ENCODE results near the gene SPRR5.
A peak's percentile ranks its signal among the peaks of the same experiment; 100 is the strongest.

Gene SPRR5

DNA sequence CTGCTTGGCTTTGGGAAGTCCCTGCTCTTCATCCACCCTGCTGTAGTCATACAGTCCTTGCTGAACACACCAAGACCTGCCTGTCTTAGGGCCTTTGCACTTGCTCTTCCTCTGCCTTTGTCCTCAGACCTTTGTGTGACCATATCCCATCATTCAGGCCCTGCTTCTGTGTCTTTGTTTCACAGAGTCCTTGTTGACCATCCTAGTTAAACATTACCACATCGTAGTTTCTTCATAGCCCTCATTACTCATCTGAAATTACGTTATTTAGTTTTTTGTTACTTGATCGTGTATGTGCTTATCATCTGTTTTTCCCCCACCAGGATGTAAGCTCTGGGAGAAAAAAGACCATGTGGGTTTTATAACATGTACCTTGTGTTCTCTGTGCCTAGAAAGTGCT is 18.3 kb upstream of the SPRR5 start:
- no peak for ATAC-seq
- no peak overlapping the region for H3K4me3 Mint-ChIP-seq
- peaks cover 14% of the 10 kb centered on the region for H3K27me3 Mint-ChIP-seq
- no peaks in the 10 kb centered on the region for H3K4me1 Mint-ChIP-seq
- no peaks in the 10 kb centered on the region for H3K36me3 Mint-ChIP-seq
- peaks cover 3% of the 10 kb centered on the region for H3K9me3 Mint-ChIP-seq
- H3K27ac Mint-ChIP-seq = no peak overlapping the region

DNA sequence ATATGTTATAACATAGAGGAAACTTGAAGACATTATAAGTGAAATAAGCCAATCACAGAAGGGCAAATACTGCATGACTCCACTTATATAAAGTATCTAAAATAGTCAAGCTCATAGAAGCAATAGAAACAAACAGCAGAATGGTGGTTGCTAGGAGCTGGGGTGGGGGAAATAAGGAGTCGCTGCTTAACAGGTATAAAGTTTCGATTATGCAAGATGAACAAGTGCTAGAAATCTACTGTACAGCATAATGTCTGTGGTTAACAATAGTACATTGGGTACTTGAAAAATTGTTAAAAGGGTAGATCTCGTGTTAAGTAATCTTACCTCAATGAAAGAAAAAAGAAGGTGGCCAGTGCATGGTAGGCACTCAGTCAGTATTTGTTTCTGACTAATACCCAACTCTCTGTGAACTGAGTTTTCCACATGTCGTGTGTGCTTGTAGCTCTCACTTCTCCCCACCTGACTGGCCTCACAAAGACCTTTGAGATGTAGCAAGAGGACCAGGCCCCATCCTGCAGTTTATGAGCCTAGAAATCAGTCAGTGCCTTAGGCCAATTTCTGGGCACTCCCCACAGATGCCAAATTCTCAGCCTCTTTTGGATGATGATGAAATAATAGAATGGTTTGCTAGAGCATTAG is 14.7 kb upstream of the SPRR5 start:
- Mint-ChIP-seq H3K36me3 (no peaks in the 10 kb centered on the region), H3K9me3 (peaks cover 3% of the 10 kb centered on the region), H3K4me3 (no peak overlapping the region), H3K27ac (no peak overlapping the region), H3K27me3 (no peaks in the 10 kb centered on the region), H3K4me1 (no peaks in the 10 kb centered on the region)
- no peak for ATAC-seq

DNA sequence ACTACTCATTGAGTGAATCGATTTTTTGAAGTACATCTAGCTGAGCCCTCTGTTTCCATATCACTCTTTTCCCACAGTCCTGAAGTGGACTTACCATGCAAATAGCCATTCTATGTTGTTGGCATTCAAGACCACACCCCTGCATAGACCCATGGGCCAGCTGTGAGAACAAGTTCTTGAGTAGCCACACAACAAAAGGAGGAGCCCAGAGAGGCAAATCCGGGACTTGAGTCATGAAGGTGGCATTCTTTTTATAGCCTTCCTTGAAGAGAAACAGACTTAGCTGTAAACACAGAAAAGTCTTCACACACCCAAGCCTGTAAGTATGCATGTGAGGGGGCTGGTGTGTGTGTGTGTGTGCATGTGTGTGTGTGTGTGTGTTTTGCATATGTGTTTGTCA is 13.8 kb upstream of the SPRR5 start:
- no peak for ATAC-seq
- Mint-ChIP-seq H3K36me3 (no peaks in the 10 kb centered on the region), H3K4me3 (no peak overlapping the region), H3K27me3 (no peaks in the 10 kb centered on the region), H3K4me1 (no peaks in the 10 kb centered on the region), H3K27ac (no peak overlapping the region), H3K9me3 (peaks cover 3% of the 10 kb centered on the region)

DNA sequence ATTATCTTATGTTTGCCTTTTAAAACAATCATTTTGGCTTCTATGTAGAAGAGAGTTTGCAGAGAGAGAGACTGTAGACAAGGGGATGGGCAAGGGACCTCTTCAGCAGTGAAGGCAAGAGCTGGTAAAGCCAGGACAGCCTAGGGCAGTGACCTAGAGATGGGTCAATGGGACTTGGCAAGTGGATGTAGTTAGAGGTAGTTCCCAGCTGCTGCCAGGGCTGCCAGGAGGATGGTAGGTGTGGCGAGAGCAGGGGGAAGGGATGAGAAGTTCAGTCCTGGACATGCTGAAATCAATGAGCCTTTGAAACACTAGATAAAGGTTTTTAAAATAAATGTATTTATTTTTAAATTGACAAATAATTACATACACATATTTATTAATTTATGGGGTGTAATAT is 6.4 kb upstream of the SPRR5 start:
- ATAC-seq = no peak
- H3K27ac Mint-ChIP-seq = no peak overlapping the region
- no peak overlapping the region for H3K4me3 Mint-ChIP-seq
- no peaks in the 10 kb centered on the region for H3K36me3 Mint-ChIP-seq
- H3K27me3 Mint-ChIP-seq = peaks cover 12% of the 10 kb centered on the region
- no peaks in the 10 kb centered on the region for H3K4me1 Mint-ChIP-seq
- no peaks in the 10 kb centered on the region for H3K9me3 Mint-ChIP-seq

DNA sequence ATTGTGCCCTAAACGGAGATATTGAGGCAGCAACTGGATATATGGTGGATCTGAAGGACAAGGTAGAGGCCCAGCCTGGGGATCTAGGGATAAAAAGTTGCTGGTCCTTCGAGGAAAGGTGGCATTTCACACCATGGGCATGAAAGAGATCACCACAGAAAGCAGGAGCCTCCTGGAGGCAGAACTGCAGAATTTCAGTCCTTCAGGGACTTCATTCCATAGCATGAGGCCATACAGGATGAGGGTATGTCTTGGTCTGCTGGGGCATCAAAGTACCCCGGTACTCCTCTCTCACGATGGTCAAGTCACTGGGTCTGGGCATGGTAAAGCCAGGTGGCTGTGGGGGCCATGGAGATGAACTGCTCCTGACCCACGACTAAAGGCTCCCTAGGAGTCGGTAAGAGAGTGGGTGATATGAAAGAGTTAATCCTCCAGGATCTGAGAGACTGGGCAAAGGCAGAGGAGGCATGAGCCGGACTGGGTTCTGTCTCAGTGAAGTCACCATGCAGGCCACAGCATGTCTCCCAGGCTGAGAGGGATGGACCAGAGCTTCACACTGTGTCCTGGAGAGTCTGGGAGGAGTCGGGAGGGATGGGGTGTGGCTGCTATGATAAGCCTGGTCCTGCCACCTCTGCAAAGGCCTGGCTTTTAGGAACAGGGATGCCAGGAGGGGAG is 5.8 kb upstream of the SPRR5 start:
- H3K27me3 Mint-ChIP-seq = peaks cover 12% of the 10 kb centered on the region
- ATAC-seq = no peak
- no peaks in the 10 kb centered on the region for H3K9me3 Mint-ChIP-seq
- H3K27ac Mint-ChIP-seq = no peak overlapping the region
- no peak overlapping the region for H3K4me3 Mint-ChIP-seq
- H3K36me3 Mint-ChIP-seq = no peaks in the 10 kb centered on the region
- no peaks in the 10 kb centered on the region for H3K4me1 Mint-ChIP-seq

DNA sequence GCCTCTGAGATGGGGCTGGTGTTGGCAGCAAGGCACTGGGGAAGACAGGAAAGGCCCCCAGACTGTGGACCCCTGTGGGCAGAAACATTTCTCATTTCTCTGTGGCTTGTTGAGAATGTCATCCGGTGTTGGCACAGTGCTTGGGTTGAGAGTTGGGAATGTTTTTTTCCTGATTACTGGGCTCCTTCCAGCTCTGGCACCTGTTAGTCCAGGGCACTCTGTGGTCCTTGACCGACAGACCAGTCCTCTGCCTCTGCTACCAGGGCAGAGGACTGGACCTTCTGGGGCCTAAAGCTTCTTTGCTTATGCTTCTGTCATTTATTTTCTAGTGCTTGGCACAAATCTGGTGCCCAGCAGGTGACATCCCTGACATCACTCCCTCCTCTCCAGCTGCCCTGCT is 4.8 kb upstream of the SPRR5 start:
- ATAC-seq = peak; percentile 36
- H3K4me3 Mint-ChIP-seq = no peak overlapping the region
- no peak overlapping the region for H3K27ac Mint-ChIP-seq
- H3K9me3 Mint-ChIP-seq = no peaks in the 10 kb centered on the region
- no peaks in the 10 kb centered on the region for H3K4me1 Mint-ChIP-seq
- H3K27me3 Mint-ChIP-seq = peaks cover 12% of the 10 kb centered on the region
- no peaks in the 10 kb centered on the region for H3K36me3 Mint-ChIP-seq

DNA sequence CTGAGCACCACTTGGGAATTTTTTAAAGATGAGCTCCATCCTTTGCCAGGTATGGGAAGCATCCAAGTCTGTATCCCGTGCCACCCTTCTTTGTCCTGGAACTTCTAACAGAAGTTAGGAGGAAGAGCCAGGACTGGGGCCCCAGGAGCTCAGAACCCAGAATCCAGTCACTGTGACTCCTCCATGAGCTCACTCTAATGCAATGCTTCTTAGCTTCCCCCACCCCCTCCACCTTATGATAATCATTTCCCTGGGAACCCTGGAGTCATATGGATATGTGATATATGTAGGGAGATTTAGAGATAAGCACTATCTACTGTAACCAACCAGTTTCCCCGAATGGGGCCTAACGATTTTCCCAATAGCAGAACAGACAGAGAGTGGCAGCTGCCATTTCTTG is 758 bp upstream of the SPRR5 start:
- no peak for ATAC-seq

DNA sequence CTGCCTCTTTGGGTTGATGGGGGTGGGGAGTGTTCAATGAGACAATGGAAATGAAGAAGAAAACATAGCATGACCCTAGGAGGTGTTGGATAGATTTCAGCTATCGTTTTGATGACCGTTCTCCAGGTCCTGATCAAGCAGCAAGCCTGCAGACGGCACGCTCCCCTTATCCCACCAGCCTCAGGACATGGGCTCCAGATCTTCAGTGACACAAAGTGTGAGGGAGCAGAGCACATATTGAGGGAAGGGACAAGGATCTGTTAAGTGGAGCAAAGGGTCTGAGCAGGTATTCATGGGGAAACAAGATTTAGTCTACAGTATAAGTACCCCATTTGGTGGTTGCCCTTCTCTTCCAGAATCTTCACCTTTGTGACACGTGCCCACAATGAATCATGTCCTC is 4.7 kb downstream of the SPRR5 start:
- no peak overlapping the region for H3K4me3 Mint-ChIP-seq
- H3K27ac Mint-ChIP-seq = no peak overlapping the region
- ATAC-seq = no peak
- no peaks in the 10 kb centered on the region for H3K4me1 Mint-ChIP-seq
- H3K9me3 Mint-ChIP-seq = no peaks in the 10 kb centered on the region
- no peaks in the 10 kb centered on the region for H3K36me3 Mint-ChIP-seq
- H3K27me3 Mint-ChIP-seq = no peaks in the 10 kb centered on the region

More for the DNA sequence above, 758 bp upstream of the SPRR5 start:
- Mint-ChIP-seq H3K27ac (no peak overlapping the region), H3K4me1 (no peaks in the 10 kb centered on the region), H3K4me3 (no peak overlapping the region), H3K9me3 (no peaks in the 10 kb centered on the region), H3K27me3 (no peaks in the 10 kb centered on the region), H3K36me3 (no peaks in the 10 kb centered on the region)

DNA sequence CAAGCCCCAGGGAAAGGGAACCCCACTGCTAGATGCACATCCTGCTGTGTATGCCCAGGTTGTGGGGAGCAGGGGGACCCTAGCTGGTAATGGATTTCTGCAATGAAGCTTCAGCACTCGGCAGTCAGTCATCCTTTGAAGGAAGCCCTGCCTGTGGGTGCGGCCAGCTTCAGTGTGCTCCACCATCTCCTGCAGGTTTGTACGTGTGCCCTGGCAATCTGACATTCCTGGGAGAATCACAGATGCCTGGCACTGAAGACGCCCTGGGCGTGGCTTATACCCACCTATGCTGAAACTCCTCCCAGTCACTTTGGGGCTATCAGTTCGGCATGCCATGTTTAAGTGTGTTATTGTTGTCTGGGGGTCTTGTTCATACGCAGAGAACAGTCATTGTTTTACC is 6.8 kb downstream of the SPRR5 start:
- Mint-ChIP-seq H3K36me3 (no peaks in the 10 kb centered on the region), H3K27ac (no peak overlapping the region), H3K4me3 (no peak overlapping the region), H3K4me1 (no peaks in the 10 kb centered on the region), H3K9me3 (no peaks in the 10 kb centered on the region), H3K27me3 (no peaks in the 10 kb centered on the region)
- no peak for ATAC-seq

DNA sequence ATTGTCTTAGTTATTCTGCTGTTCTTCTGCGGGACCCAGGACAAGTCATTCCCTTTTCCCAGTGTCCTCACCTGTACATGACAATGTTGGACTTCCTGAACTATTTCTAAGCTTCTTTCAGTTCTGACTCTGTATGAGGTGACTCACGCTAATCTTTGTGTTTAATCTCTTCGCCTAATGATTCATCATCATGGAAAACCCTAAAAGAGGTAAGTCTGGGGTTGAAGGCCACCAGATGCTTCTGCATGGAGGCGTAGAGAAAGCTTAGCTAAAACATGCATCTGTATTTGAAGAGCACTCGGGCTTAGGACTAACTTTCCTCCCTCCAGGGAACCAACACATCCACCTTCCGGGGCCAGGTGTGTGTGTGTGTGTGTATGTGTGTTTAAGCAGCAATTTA is 7.4 kb downstream of the SPRR5 start:
- ATAC-seq = no peak
- Mint-ChIP-seq H3K4me3 (no peak overlapping the region), H3K27me3 (no peaks in the 10 kb centered on the region), H3K36me3 (no peaks in the 10 kb centered on the region), H3K9me3 (no peaks in the 10 kb centered on the region), H3K27ac (no peak overlapping the region), H3K4me1 (no peaks in the 10 kb centered on the region)

DNA sequence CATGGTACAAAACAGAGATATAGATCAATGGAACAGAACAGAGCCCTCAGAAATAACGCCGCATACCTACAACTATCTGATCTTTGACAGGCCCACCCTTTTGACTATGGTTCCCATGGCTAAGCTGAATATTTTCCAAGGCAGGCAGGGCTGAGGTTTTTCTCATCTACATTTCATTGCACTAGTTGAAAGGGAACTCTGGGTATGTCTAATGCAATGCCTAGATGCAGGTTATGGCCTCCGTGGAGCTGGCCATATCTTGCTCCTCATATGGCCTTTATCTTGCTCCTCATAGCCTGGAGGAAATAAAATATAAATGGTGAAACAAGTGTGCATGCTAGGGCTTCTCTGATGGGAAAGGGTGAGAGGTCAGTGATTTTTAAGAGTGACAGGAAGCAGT is 10.6 kb downstream of the SPRR5 start:
- ATAC-seq = no peak
- no peaks in the 10 kb centered on the region for H3K9me3 Mint-ChIP-seq
- no peaks in the 10 kb centered on the region for H3K36me3 Mint-ChIP-seq
- no peak overlapping the region for H3K4me3 Mint-ChIP-seq
- no peak overlapping the region for H3K27ac Mint-ChIP-seq
- peaks cover 18% of the 10 kb centered on the region for H3K27me3 Mint-ChIP-seq
- H3K4me1 Mint-ChIP-seq = peaks cover 10% of the 10 kb centered on the region

DNA sequence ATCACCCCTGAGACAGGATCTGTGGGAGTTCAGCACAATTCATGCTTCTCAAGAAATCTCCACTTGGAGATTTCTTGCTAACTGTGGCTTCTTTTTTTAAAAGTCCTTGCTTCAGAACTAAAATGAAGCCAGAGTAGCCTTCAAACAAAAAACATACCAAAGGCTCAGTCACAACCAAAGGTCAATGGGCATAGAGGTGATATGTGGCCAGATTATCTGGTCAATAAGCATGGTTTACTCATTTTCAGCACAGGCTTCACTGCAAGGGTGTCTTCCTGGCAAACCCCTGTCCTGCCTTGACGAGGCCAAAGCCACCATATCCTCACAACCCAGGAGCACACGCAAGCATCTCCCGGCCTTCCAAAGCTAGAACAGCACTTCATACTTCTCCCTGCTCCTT is 12.3 kb downstream of the SPRR5 start:
- Mint-ChIP-seq H3K27me3 (peaks cover 27% of the 10 kb centered on the region), H3K27ac (no peak overlapping the region), H3K9me3 (no peaks in the 10 kb centered on the region), H3K36me3 (no peaks in the 10 kb centered on the region), H3K4me3 (no peak overlapping the region), H3K4me1 (peaks cover 10% of the 10 kb centered on the region)
- ATAC-seq = no peak

DNA sequence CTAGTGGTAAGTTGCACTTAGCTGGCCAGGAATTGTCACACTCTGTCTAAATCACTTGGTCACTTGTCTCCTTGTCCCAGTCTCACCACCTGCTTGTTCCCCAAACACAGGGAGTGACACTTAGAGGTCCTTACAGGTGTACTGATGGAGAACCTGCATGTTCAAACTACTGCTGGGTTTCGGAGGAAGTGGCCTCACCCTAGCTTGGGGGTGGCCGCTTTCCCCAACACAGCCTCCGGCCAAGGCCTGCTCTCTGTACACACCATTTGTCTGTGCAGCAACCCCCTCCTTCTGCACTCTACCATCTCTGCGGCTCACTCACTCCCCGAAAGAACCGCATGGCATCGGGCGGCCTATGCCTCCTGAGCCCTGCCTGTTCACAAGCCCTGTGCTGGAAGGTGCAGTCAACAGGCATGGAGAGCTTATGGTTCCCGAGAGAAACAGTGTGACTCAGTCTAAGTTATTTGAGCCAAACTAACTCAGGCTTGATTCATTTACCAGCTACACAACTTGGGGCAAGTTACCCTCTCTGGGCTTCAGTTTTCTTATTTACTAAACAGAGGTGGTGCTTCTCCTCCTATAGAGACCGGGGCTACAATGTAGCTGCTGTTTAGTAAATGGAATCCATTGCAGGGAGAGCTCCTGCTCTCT is 12.9 kb downstream of the SPRR5 start:
- Mint-ChIP-seq H3K4me3 (no peak overlapping the region), H3K27me3 (peaks cover 27% of the 10 kb centered on the region), H3K27ac (no peak overlapping the region), H3K36me3 (no peaks in the 10 kb centered on the region), H3K4me1 (peaks cover 10% of the 10 kb centered on the region), H3K9me3 (no peaks in the 10 kb centered on the region)
- ATAC-seq = no peak

DNA sequence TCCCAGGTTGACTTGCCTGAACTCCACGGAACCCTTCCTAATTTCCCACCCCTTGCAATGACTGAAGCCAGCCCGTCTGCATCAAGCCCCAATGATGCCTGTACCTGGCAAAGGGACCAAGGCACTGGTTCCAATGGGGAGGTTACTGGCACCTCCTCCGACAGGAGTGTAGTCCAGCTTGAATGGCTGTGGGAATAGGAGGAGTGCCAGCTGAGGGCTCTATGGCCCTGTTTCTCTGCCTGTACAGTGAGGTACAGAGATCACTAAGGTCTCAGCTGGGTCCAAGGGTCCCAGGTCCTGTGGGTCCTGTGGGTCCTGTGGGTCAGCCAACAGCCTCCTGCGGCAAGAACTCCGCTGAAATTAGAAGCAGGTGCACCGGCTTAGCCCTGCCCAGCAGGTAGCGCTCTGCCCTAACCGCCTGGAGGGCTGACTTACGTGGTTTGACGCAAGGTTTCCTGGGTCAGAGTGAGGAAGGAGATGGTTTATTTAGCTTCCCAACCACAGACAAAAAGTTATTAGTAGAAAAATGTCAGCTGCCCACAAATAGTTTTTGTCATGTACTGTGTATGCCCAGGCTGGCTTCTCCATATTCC is 13.5 kb downstream of the SPRR5 start:
- no peaks in the 10 kb centered on the region for H3K36me3 Mint-ChIP-seq
- H3K27me3 Mint-ChIP-seq = peaks cover 30% of the 10 kb centered on the region
- peaks cover 10% of the 10 kb centered on the region for H3K4me1 Mint-ChIP-seq
- no peak overlapping the region for H3K27ac Mint-ChIP-seq
- H3K4me3 Mint-ChIP-seq = no peak overlapping the region
- ATAC-seq = no peak
- H3K9me3 Mint-ChIP-seq = no peaks in the 10 kb centered on the region

DNA sequence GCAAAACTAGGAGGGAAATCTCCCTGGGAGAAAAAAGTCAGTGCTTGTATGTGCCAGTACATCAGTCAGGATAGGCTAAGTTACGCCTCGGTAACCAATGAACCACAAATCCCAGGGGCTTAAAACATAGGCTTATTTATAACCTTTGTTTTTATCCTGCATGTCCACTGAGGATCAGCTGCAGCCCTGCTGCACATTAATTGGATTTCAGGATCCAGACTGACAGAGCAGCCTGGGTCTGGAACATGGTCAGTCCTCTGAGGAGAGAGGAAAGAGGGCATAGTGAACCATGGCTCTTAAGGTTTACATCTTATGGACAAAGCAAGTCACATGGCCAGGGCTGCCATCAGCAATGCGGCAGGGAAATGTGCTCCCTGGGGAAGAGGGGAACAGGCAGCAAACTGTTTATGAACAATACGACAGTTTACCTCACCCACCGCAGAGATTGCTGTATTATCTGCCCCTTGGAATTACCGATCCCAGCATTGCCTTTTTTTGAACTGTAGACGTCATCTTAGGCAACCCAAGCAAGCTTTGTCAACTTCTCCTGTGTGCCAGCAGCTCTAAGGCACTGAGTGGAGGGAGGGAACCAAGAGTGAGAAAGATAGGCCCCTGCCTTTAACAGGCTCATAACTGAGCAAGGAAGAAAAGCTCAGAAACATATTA is 14.4 kb downstream of the SPRR5 start:
- no peaks in the 10 kb centered on the region for H3K36me3 Mint-ChIP-seq
- no peak overlapping the region for H3K27ac Mint-ChIP-seq
- H3K4me3 Mint-ChIP-seq = no peak overlapping the region
- H3K9me3 Mint-ChIP-seq = no peaks in the 10 kb centered on the region
- peaks cover 35% of the 10 kb centered on the region for H3K27me3 Mint-ChIP-seq
- H3K4me1 Mint-ChIP-seq = peaks cover 10% of the 10 kb centered on the region
- no peak for ATAC-seq

All from stimulated activated memory B cell treated with anti-CD40 and anti-IgM and Interleukin-4, amounts not matched to agents 10 μg/mL and 1 μg/mL and 100 μg/mL, for 72 hours (primary cell).